A673 (cell line): ENCODE results near the gene CARD18.

Source experiments
- CTCF ChIP-seq: fragments of 300-800, 200-600 bp; sonication (generic); conservative IDR thresholded peaks from 2 replicates; pipeline ENCODE4 v1.5.1; 2017; ENCODE audit warnings: low read depth, mild to moderate bottlenecking, antibody characterized with exemption, low read length, moderate library complexity, mixed read lengths
- EZH2 ChIP-seq: fragments of 200-600 bp; sonication (generic); IDR thresholded peaks from 2 replicates; pipeline ENCODE4 v1.6.1; 2017; ENCODE audit warnings: borderline replicate concordance, low read depth, mild to moderate bottlenecking, mixed read lengths, antibody characterized with exemption, low read length; ENCODE audit not compliant: poor library complexity, severe bottlenecking

- TF ChIP-seq CTCF, result no peak
- TF ChIP-seq EZH2, result no peak
These were observed 2.6 kb upstream of the CARD18 start for GRCh38 chr11:105142167-105142566.
